Stimulated activated CD4-positive, alpha-beta T cell treated with anti-CD3 and anti-CD28 coated beads, Interleukin-1b, Interleukin-23, amount 100 ng/mL, for 48 hours (primary cell): ENCODE measurements around the gene CDK5RAP3.
"Not testable (repeated sequence)": the region's sequence is repeated elsewhere in the genome, so short reads cannot be mapped to it uniquely, and the experiment has no call there.

ENCODE experiments used
- DNase-seq: peaks from one replicate; pipeline ENCODE4 v3.0.0-alpha.2; 2020

CDK5RAP3 gene

DNA sequence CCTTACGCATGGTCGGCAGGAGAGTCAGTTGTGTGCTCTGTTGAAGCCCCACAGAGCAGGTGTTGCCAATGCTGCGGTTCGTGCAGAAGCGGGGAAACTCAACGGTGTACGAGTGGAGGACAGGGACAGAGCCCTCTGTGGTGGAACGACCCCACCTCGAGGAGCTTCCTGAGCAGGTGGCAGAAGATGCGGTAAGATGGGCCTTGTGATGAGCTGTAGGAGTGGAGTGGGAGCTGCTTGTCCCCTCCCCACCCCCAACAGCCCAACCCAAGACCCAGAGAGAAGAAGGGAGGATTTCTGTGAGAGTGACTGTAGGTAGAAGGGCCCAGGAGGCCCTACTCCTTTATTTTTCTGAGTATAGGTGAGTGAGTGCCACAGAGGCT, 4.9 kb downstream of the CDK5RAP3 start:
- DNase-seq: no peak

DNA sequence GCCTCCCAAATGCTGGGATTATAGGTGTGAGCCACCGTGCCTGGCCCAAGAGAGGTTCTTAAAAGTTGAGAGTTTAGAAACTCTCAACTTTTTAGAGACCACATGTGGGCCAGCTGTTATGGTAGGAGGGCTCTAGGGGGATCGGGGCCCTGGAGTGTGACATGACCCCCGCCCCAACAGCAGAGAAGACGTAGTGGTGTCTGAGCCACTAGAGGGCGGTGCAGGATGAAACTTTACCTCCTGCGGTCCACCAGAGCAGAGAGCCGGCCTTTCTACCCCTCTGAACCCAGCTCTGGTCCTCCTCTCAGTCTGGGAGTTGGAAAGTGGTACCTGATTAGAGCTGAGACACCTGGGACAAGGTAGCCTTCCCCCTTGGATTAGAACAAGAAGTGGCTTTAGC, 7.4 kb downstream of the CDK5RAP3 start:
- peak; percentile 38 for DNase-seq

DNA sequence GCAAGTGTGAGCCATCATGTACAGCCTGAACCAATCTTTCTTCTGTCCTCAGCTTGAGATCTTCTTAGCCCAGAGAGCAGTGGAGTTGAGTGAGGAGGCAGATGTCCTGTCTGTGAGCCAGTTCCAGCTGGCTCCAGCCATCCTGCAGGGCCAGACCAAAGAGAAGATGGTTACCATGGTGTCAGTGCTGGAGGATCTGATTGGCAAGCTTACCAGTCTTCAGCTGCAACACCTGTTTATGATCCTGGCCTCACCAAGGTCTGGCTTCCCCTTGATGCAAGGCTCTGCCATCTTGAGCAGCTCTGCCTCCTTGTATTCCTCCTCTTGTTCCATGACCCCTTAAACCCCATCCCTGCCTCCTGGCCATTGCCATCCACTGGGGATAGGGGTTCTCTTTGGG, 9.6 kb downstream of the CDK5RAP3 start:
- DNase-seq: no peak

DNA sequence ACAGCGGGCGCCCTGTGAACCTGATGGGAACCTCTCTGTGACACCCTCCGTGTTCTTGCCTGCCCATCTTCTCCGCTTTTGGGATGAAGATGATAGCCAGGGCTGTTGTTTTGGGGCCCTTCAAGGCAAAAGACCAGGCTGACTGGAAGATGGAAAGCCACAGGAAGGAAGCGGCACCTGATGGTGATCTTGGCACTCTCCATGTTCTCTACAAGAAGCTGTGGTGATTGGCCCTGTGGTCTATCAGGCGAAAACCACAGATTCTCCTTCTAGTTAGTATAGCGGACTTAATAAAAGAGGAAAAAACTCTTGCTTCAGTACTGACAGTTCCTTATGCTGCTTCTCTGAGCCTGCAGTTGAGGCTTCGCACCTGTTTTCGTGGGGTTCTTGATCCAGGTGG, 10.5 kb downstream of the CDK5RAP3 start:
- DNase-seq: no peak

DNA sequence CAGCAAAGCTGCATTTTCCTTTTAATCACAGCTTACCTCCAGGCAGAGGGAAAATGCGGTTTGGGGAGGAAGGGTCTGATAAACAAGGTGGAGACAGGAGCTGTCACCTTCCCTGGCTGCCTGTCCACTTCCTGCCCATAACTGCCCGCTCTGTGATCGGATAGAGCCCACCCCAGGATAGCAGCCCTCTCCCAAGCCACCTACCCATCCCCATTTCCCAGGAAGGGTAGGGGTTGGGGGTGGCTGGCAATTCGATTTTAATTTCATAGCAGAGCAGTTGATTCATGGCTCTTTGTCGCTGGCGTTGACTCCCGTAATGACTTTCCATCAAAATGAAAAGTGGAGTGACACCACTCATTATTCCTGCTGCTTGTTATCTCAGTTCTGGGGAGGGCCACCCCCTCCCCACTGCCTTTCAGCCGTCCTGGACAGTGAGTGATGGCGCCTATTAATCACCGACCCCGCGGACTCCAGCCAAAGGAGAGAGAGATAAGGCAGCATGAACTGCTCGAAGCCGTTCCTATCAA, 11.2 kb downstream of the CDK5RAP3 start:
- DNase-seq: no peak

DNA sequence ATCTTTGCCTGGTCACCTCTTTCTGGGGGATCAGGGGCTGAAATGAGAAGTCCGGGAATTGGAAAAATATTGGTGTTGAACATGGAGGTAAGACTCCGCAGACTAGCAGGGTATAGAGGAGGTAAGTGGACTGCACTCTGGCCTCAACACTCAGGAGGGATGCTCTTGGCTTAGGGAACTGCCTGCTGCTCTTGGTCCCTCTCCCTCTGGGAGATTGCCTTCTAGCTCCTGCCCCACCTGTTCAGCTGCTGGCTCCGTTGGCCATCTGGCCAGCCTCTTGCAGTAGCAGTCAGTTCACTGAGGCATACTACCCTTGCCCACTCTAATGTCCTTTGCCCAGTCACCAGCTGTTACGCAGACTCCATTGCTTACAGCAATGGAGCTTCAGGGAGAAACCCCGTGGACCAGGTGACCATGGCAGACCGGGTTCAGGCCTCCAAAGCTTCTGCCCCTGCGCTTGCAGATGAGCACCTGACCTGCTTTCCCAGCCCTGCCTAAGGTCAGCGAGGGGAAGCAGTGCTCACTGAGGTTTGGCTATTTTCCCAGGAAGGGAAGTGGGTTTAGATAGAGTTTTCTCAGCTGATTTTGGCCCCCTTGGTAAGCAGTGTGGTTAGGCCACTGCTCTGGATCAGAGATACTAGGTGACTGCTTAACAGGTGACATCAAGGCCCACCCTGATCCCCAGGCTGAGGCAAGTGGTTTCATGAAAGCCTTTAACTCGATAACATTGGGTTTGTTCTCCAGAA, 11.9 kb downstream of the CDK5RAP3 start:
- no peak for DNase-seq

DNA sequence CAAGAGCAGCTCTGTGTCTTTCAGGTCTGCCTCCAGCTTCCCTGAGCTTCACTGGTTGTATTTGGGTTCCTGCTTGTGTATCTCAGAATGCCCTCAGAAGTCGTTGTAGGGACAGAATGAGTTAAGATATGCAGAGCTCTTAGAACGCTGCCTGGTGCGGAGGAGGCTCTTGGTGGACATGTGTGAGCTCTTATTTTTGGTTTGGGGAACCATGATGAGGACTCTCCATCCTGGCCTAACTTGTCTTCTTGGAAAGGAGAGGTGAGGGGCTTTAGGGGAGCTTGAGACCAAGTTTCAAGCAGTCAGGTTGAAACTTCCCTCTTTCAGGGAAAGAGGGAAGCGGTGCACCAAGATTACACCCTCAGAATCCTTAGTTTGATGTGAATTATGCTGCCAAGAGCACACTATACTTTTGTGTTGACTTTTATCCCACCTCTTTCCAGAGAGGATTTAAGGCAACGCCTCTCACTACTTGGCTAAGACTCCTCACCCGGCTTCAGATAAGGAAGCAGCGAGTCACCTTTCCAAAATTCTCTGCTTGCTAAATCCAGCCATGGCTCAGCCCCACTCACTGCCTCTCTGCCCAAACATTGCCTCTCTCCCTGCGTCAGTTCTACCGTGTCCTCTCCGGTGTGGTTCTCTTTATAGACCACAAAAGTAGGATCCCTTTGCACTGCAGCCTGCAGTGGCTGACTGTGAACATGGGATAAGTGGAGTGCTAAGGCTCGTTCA, 12.7 kb downstream of the CDK5RAP3 start:
- DNase-seq: no peak

DNA sequence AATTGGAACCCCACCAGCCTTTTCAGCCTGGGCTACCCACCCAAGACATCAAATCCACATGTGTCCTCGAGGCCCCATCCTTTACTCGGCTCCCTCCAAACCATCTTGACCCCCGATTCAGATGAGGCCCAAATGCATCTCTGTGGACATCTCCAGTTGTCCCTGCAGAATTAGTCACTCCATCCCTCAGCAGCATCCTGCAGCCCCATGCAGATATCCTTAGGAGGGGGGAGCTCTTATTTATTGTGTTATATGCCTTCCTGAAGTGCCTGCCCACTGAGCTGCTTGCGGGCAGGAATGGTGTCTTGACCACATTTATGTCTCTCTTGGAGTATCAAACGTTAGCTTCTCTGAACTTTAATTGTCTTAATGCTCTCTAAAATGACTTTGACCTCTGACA, 15.6 kb downstream of the CDK5RAP3 start:
- DNase-seq: no peak

DNA sequence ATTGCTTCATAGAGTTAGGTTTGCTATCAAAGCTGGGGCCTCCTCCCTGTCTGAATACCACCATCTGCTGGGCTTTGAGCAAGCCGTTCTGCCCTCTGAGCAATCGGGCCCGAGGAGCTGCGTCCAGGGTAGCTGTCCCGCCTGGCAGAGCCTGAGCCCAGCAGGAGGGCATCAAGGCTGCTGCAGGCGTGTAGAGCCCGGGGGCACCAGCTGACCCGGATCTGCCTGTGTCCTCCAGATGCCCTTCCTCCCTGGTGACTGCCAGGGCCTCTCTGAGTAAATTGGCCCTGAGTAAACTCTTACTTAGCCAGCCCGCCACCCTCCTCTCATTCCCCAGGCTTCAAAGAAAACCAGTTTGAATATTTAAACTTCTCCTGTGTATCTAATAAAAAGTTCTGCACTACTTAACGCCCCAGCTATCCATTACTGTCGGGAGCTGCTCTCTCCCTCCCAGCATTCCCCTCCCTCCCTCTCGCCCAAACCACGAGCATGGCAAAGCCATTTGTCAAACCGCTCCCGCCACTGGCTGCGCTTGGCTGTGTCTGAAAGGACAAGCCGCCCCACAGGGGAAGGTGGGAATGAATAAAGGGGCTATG, 16.4 kb downstream of the CDK5RAP3 start:
- no peak for DNase-seq

DNA sequence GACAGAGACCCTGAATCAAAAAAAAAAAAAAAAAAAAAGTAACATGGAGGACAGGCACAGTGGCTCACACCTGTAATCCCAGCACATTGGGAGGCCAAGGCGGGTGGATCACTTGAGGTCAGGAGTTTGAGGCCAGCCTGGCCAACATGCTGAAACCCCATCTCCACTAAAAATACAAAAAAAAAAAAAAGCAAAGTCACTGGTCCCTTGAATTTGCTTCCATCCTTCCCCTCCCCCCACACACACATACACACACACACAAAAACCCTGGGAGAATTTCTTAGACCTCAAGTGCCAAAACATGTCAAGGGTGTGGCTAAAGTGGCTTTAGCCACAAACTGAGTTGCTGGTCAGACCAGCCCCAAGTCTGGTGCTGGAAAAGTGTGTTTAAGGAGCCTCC, 17.5 kb downstream of the CDK5RAP3 start:
- DNase-seq: not testable (repeated sequence)

DNA sequence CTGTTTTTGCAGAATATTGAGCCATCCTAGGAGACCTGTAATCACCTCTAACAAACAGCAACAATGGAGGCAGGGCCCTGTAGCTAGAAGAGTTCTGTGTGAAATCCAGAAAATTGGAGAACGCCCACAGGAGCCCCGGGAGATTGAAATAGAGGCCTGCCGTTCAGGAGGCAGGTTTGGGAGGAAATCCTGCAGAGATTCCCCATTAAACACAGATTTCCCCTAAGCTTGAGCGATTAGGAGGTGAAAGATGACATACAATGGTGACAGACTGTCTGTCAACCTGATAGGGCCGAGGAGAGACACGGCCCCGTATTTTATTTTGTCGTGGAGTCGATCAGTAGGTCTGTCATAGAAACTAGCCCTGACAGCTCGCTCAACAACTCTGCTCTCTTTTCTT, 18.2 kb downstream of the CDK5RAP3 start:
- no peak for DNase-seq

DNA sequence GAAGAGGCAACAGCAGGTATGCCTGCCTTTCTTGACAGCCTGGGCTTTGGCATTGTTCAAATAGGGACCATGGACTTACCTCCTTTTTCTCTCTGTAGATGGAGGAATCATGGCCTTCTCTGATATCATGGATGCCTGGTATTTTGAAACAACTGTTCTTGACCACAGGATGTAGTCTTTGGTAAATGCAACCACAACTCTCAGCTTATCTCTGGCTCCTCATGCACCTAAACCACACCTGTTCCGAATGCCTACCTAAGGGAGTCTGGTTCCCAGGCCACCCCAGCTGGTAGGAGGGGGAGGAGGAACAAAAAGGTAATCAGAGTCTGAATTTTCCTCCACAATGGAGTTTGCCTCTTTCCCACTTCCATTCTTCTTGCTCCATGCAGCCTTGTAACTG, 18.8 kb downstream of the CDK5RAP3 start:
- no peak for DNase-seq

DNA sequence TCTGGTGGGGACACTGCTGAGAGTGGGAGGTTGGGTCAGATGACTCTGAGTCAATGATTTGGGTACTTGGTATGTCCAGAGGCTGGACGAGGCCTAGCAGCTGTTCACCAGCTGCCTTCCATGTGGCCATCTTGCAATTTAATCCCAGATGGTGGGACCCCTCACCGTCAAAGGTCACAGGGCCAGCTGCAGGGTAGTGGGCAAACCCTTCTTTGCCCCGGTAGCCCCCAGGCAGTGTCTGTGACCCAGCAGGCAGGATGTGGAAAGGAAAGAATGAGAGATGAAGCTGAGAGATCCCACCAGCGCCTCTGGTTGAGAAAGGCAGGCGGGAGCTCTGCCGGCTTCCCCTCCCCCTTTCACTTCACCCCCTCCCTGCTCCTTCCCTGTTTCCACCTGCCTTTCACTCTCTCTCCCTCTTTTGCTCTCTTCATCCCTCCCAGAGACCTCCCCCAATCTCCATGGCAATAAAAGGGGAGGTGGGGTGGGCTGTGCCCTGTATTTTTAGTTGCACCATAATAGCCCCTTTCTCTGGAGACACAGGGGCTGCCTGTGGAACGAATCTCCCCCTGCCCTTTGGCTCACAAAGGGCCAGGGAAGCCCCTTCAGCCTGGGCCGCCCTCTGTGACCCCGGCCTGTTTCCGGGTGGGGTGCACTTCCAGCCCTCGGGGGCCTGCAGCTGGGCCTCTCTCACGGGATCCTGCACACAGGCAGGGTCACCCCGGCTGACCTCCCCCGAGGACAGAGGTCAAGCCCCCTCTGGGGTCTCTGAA, 20.2 kb downstream of the CDK5RAP3 start:
- no peak for DNase-seq

DNA sequence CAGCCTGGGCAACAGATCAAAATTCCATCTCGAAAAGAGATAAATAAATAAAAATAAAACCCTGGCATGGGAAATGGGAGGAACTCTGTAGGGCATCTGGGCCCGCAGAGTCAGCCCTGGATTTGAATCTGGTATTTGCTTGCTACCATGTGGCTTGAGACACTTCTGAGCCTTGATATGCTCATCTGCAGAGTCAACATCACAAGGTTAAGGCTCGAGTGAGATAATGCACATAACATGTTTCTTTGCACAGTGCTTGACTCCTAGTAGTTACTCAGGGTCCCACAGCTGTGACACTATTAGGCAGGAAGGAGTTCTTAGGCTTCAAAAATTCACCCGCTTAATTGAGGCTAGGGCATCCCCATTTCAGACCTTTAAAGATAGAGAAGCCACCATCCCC, 21.3 kb downstream of the CDK5RAP3 start:
- DNase-seq: no peak

DNA sequence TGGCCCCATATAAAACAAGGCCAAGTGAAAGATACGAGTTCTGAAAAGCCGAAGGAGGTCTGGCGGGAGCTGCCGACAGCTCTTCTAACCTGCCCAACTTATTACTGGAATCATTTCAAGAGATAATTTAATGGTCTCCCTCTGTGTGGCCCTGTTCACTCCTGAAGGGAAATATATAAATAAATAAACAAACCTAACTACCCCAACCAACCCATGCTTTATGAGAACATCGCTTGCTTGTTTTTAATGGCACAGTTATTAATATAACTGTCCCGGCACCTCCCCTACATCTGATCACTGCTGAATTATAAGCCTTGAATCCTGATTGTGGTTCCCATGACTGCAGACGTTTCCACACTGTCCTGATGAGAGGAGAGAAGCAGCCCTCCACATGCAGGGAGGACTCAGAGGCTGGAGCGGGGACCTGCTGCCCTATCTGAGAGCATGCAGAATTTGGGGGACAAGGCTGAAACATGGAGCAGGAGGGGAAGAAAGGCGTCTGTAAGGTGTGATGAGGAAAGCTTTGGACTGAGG, 22.2 kb downstream of the CDK5RAP3 start:
- no peak for DNase-seq

DNA sequence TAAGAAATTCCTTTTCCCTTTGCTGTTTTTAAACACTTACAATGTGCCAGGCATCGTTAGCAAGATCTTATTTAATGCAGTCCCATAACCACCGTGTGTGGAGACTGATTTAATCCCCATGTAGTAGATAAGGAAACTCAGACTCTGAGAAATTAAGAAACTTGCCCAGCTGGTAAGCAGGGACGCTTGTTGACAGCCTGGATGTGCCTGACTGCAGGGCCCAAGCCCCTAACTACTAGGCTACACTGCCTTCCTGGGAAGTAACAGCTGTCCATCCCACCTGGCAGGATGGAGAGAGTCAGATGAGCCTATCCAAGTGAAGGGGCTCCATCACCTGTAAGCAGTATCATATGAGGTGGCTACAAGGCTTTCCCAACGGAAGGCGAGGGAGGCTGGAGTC, 23.1 kb downstream of the CDK5RAP3 start:
- DNase-seq: no peak

DNA sequence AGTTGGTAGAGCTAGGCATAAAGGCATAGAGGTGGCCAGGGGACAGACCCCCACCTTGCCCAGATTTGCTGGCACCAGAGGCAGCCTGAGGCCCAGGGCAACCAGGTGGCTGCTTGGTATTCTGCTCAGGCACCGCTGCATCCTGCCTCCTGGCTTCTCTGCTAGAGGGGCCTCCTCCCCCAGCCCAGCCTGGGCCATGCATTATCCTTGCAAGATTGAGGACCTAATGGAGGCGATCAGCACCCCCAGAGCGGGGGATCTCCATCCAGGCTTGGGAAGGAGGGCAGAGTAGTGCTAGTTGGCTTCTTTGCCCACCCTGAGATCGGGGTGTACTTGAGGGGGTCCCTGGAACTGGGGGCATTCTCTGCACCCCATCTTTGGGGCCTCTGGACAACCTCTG, 23.8 kb downstream of the CDK5RAP3 start:
- no peak for DNase-seq

DNA sequence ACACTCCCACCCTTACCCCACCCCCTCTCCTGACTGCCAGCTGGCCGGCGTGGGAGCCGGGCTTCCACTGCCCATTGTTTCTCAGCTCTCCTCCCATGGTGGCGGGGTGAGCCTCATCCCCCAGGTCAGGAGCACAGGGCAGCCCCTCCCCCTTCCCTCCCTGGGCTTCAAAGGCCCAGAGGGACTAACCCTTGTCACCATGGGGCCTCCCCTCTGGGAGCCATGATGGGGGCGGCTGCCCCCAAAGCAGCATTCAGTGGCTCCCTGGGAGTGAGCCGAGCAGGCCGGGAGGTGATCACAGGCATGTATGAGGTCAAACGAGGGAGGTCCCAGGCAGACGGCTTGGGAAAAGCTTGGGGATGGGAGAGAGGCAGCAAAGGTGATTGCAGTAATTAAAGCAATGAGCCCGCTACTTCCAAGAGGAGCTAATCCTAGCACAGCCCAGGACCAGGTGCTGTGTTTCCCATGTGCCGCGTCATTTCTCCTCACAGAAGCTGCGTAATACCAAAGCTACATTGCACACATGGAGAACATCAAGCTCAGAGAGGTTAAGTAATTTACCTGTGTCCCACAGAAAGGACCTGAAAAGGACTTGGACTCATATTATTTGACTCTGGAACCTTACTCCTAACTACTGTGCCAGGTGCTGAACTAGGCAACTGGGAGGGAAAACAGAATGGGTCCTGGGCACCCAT, 24.5 kb downstream of the CDK5RAP3 start:
- DNase-seq: no peak

DNA sequence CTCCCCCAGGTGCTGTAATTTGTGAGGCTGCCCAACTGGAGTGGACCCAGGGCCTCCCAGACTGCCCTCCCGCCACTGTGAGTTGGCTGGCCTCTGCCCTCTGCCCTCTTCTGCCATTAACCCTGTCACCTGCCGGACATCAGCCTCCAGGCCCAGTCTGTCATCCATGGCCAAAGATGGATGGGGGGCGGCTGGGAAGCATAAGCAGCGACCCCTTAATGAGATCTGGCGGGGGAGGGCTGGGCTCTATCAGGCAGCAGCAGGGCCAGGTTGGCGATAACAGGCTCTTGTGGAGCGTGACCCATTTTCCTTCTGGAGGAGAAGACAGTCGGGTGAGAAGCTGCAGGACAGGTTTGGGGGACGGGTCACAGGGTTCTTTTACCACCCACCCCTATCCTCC, 25.3 kb downstream of the CDK5RAP3 start:
- DNase-seq: no peak

DNA sequence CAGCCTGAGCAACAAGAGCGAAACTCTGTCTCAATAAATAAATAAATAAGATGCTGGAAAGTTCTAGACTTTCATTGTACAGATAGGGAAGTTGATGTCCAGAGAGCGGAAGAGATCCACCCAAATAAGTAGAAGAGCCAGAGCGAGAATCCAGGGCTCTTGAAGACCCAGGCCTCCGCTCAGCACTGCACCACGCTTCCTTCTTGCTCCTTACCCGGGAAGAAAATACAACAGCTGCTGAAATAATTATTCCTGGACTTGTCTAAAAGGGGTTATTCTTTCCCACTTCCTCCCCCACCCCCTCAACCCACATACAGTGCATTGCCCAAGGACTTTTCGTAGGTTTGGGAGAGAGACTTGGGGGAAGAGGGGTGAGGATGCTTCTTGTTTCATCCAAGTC, 26.7 kb downstream of the CDK5RAP3 start:
- DNase-seq: no peak

DNA sequence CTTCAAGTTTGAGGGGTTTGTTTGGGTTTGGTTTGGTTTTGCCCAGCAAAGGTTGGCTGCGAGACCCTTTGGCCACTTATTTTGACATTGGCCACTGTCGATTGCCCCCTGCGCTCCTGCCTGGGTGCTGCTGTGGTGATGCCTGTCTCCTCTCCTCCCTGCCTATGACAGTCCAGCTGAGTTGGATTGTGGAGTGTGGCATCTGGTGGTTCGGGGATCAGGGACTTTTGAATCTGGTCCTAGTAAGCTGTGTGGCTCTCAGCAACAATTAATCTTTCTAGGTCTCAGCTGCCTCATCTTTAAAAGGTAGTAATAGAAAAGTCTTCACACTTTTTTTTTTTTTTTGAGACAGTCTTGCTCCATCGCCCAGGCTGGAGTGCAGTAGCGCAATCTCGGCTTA, 27.1 kb downstream of the CDK5RAP3 start:
- DNase-seq: no peak

DNA sequence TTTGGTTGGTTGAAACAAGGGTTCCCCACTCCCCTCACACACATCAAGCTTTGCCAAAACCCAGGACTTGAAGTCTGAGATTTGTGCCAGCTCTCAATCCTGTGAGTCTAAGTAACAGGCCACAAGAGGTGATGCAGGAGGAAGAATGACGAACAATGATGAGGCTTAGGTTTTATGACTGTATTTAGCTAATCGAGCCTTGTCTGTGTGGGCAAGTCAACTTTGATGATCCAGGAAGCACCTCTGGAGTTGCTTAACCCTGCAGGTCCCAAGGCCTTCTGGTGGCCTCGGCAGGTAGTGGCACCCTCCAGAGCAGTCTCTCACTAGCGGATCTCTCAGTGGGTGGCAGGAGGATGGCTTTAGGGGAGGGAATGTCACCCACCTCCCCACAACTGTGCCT, 28.7 kb downstream of the CDK5RAP3 start:
- peak; percentile 14 for DNase-seq
